ENCODE measurements around the gene NRSN1.

GRCh38 chr6:24100770-24101155, 25.3 kb upstream of the NRSN1 start:
- no peak for TF ChIP-seq CTCF (IDR thresholded peaks at IDR 0.05; ENCODE audit: insufficient read depth, low read length, poor library complexity, severe bottlenecking)
- no peak for TF ChIP-seq EZH2phosphoT487 (conservative IDR thresholded peaks at IDR 0.05; ENCODE audit: low read length)
